Measurements from ENCODE around the gene TBC1D5. TPM values are rescaled to one million over a fixed set of nuclear protein-coding genes. Genes with fewer than 3 reads are reported as not detected.

The TBC1D5 gene
- total RNA-seq, 2 donors from 2014 or later: 46.8 to 71.1 TPM

DNA sequence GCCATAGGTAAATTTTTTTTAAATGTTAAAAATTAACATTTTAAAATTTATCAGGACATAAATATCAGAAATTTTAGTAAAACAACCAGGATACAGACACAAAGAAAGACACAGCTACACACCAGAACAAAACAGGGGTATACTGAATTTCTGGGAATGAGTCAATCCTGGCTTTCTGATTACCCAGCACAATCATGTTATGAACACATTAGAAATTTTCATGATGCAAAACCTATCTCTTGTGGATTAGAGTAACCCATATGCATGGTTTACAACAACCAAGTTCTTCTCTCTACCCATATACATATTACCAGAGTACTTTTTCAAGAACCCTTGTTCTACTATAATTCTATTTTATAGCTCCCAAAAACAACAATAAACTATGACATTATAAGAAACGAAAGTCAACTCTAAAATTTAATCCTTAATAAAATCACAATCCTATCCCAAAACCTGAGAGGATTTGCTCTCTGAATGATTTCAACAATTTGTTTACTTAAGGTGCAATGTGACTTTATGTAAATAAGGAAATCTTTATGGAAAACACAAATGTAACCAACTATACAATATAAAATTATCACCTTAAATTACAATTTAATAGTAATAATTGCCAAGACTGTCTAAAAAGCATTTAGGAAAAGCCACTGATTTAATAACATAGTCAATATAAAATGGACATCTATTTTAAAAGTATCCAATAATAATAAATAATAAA, 184.5 kb downstream of the TBC1D5 start:
- no peak for TF ChIP-seq POLR2A (IDR thresholded peaks at IDR 0.05)
- TF ChIP-seq, protein P1, sequence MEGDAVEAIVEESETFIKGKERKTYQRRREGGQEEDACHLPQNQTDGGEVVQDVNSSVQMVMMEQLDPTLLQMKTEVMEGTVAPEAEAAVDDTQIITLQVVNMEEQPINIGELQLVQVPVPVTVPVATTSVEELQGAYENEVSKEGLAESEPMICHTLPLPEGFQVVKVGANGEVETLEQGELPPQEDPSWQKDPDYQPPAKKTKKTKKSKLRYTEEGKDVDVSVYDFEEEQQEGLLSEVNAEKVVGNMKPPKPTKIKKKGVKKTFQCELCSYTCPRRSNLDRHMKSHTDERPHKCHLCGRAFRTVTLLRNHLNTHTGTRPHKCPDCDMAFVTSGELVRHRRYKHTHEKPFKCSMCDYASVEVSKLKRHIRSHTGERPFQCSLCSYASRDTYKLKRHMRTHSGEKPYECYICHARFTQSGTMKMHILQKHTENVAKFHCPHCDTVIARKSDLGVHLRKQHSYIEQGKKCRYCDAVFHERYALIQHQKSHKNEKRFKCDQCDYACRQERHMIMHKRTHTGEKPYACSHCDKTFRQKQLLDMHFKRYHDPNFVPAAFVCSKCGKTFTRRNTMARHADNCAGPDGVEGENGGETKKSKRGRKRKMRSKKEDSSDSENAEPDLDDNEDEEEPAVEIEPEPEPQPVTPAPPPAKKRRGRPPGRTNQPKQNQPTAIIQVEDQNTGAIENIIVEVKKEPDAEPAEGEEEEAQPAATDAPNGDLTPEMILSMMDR (IDR thresholded peaks at IDR 0.05): no peak
- DNase-seq: no peak
- no peak for ATAC-seq
- no peaks in the 10 kb centered on the region for H3K36me3 ChIP-seq (replicated peaks in 1 of 2; ENCODE audit: insufficient read depth in 1 of 2, low read depth in 2 of 2)
- no peak overlapping the region for H3K27ac ChIP-seq
- peaks cover 10% of the 10 kb centered on the region for H3K4me1 ChIP-seq
- 88 to 91% methylated on average over 1 of the region's 1 CpG for WGBS, 2 donors
- intact Hi-C loops (cut with DNase I): no loop called here
- no peaks in the 10 kb centered on the region for H3K9me3 ChIP-seq
- no peak overlapping the region for H3K4me3 ChIP-seq
- no peaks in the 10 kb centered on the region for H3K27me3 ChIP-seq

DNA sequence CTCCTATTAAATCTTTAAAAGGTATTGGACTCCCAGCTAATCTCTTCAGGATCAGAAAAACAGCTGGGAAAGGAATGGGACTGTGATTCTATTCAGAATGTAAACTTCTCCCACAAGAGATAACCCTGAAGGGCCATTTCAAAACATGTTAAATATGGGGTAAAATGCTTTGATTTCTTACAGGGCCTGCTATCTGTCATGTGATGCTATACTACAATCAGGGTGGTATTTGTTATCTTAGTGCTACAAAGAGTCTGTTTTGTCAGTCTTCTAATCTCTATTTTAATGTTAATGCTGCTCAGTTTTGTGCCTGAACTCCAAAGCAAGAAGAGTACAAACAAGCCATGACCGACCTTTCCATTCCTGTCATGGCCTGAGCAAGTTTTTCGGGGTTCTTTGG, 186.9 kb downstream of the TBC1D5 start:
- Histone ChIP-seq H3K9me3 (no peaks in the 10 kb centered on the region), H3K27me3 (no peaks in the 10 kb centered on the region), H3K4me3 (no peak overlapping the region), H3K4me1 (peaks cover 10% of the 10 kb centered on the region), H3K36me3 (replicated peaks in 1 of 2; ENCODE audit: insufficient read depth in 1 of 2, low read depth in 2 of 2) (no peaks in the 10 kb centered on the region), H3K27ac (no peak overlapping the region)
- ATAC-seq: no peak
- TF ChIP-seq POLR2A (IDR thresholded peaks at IDR 0.05): no peak
- TF ChIP-seq, protein P1 (IDR thresholded peaks at IDR 0.05): no peak
- no peak for DNase-seq
- 93 to 94% methylated on average over 2 of the region's 2 CpGs for WGBS, 2 donors
- intact Hi-C loops (cut with DNase I): no loop called here

DNA sequence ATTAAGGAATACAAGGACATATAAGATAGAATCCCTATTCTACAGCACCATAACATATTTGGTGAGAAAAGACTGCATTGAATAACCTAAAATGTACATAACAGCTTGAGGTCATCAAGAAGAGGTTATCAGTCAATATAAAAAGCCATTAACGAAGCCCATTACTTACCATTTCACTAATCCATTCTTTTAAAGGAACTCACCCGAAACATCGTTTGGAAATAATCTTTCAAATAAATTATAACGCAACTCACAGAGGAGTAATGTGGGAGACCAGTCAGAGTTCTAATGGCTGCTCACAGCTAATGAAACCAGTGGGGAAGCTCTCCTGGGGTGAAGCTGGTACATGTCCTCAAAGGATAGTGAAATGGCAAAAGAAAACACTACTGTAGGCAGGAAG, 188.4 kb downstream of the TBC1D5 start:
- no peak overlapping the region for H3K4me3 ChIP-seq
- peaks cover 10% of the 10 kb centered on the region for H3K4me1 ChIP-seq
- no peaks in the 10 kb centered on the region for H3K9me3 ChIP-seq
- no peaks in the 10 kb centered on the region for H3K36me3 ChIP-seq (replicated peaks in 1 of 2; ENCODE audit: insufficient read depth in 1 of 2, low read depth in 2 of 2)
- H3K27ac ChIP-seq: no peak overlapping the region
- no peak for ATAC-seq
- TF ChIP-seq, protein P1 (IDR thresholded peaks at IDR 0.05): no peak
- TF ChIP-seq POLR2A (IDR thresholded peaks at IDR 0.05): no peak
- DNase-seq: no peak
- intact Hi-C loops (cut with DNase I): no loop called here
- WGBS, 2 donors: 95 to 96% methylated on average over 4 of the region's 4 CpGs
- no peaks in the 10 kb centered on the region for H3K27me3 ChIP-seq

DNA sequence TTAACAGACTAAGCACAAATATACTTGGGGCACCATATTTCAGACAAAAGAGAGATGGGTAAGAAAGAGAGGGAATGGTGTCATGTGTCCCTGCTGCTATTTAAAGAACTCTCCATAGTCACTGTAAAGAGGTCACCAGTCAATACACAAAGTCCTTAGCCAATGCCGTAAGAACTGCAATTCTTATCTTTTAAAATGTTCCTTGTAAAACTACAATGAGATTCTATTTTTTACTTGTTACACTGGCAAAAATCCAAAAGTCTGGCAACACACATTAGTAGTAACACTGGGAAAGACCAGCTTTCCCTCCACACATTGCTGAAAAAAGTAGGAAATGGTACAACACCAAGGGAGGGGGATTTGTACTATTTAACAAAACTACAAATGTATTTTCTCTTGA, 189.4 kb downstream of the TBC1D5 start:
- WGBS, 2 donors: 7 to 13% methylated on average over 1 of the region's 1 CpG
- H3K36me3 ChIP-seq (replicated peaks in 1 of 2; ENCODE audit: insufficient read depth in 1 of 2, low read depth in 2 of 2): no peaks in the 10 kb centered on the region
- TF ChIP-seq POLR2A (IDR thresholded peaks at IDR 0.05): no peak
- TF ChIP-seq, protein P1 (IDR thresholded peaks at IDR 0.05): no peak
- no peak overlapping the region for H3K4me3 ChIP-seq
- H3K27ac ChIP-seq: no peak overlapping the region
- DNase-seq: no peak
- intact Hi-C loops (cut with DNase I): no loop called here
- ATAC-seq: no peak
- peaks cover 10% of the 10 kb centered on the region for H3K4me1 ChIP-seq
- H3K27me3 ChIP-seq: no peaks in the 10 kb centered on the region
- H3K9me3 ChIP-seq: no peaks in the 10 kb centered on the region

DNA sequence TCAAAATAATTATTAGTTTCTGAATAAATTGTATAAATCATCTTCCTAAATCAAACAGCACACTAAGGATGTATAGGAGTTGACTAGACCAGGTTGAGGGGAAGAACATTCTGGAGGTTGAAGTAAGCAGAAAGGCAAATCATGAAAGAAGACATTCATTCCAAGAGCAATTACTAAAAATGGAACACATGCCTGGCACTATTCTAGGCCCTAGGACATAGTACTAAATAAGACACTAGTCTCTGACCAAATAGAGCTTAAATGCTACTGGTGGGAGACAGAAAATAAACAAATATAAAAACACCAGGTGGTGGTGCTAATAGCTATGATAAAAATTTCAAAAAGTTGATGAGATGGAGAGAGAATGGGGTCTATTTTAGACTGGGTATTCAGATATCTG, 190.1 kb downstream of the TBC1D5 start:
- no peak for DNase-seq
- H3K4me3 ChIP-seq: no peak overlapping the region
- no peaks in the 10 kb centered on the region for H3K36me3 ChIP-seq (replicated peaks in 1 of 2; ENCODE audit: insufficient read depth in 1 of 2, low read depth in 2 of 2)
- no peak for ATAC-seq
- H3K27ac ChIP-seq: no peak overlapping the region
- no peak for TF ChIP-seq POLR2A (IDR thresholded peaks at IDR 0.05)
- TF ChIP-seq, protein P1 (IDR thresholded peaks at IDR 0.05): no peak
- peaks cover 10% of the 10 kb centered on the region for H3K4me1 ChIP-seq
- H3K27me3 ChIP-seq: no peaks in the 10 kb centered on the region
- H3K9me3 ChIP-seq: no peaks in the 10 kb centered on the region
- intact Hi-C loops (cut with DNase I): no loop called here
